HG02798 (cell line): Measurements from ENCODE around the gene IL18.
"Not testable (repeated sequence)": the region's sequence is repeated elsewhere in the genome, so short reads cannot be mapped to it uniquely, and the experiment has no call there.

Source experiments
- ATAC-seq: cut with Tn5 transposase; IDR thresholded peaks from one replicate; pipeline ENCODE4 v1.9.1; 2021; ENCODE audit warnings: mild to moderate bottlenecking; ENCODE audit not compliant: unreplicated experiment, poor library complexity

Gene IL18

GRCh38 chr11:112163875-112164685, at the start of gene IL18:
Gene IL18, minus strand, starts transcription at chr11:112164094. Its CDS starts 9,041 bp downstream, at chr11:112155053.
- ATAC-seq = no peak

GRCh38 chr11:112212710-112213109, 48.8 kb upstream of the IL18 start:
- no peak for ATAC-seq

- no peak for ATAC-seq
These were observed 48.4 kb upstream of the IL18 start for GRCh38 chr11:112212290-112212689.

GRCh38 chr11:112211536-112211935, 47.6 kb upstream of the IL18 start:
- no peak for ATAC-seq

- no peak for ATAC-seq
These were observed 47.0 kb upstream of the IL18 start for GRCh38 chr11:112210890-112211289.

- ATAC-seq = no peak
These were observed 42.2 kb upstream of the IL18 start for GRCh38 chr11:112206071-112206470.

GRCh38 chr11:112200252-112200651, 36.4 kb upstream of the IL18 start:
- ATAC-seq = no peak

GRCh38 chr11:112199101-112199500, 35.2 kb upstream of the IL18 start:
- ATAC-seq = not testable (repeated sequence)

GRCh38 chr11:112196519-112197087, 32.7 kb upstream of the IL18 start:
- no peak for ATAC-seq

- no peak for ATAC-seq
These were observed 32.1 kb upstream of the IL18 start for GRCh38 chr11:112195951-112196351.

GRCh38 chr11:112195113-112195512, 31.2 kb upstream of the IL18 start:
- ATAC-seq = not testable (repeated sequence)

GRCh38 chr11:112186304-112186703, 22.4 kb upstream of the IL18 start:
- ATAC-seq = no peak

GRCh38 chr11:112185883-112186282, 22.0 kb upstream of the IL18 start:
- no peak for ATAC-seq

GRCh38 chr11:112182867-112183266, 19.0 kb upstream of the IL18 start:
- no peak for ATAC-seq

- peak; percentile 76 for ATAC-seq
These were observed 15.7 kb upstream of the IL18 start for GRCh38 chr11:112179601-112180000.

- ATAC-seq = no peak
These were observed 15.0 kb upstream of the IL18 start for GRCh38 chr11:112178936-112179335.

- no peak for ATAC-seq
These were observed 14.5 kb upstream of the IL18 start for GRCh38 chr11:112178428-112178827.

GRCh38 chr11:112177589-112177988, 13.7 kb upstream of the IL18 start:
- ATAC-seq = no peak

- ATAC-seq = no peak
These were observed 12.2 kb upstream of the IL18 start for GRCh38 chr11:112176077-112176476.

GRCh38 chr11:112175599-112175952, 11.7 kb upstream of the IL18 start:
- ATAC-seq = no peak

- peak; percentile 73 for ATAC-seq
These were observed 11.1 kb upstream of the IL18 start, which contains the start of gene BCO2 for GRCh38 chr11:112174789-112175598. Gene BCO2, plus strand, starts transcription at chr11:112175512. Its CDS starts 90 bp downstream, at chr11:112175602.
